Neural progenitor cell (in vitro differentiated cells): Measurements from ENCODE around the gene WDR76. TPM values are rescaled to one million over a fixed set of nuclear protein-coding genes. Genes with fewer than 3 reads are reported as not detected.

Experiments used
- DNase-seq: peaks from one replicate; pipeline ENCODE4 v3.0.0-alpha.2; 2016; ENCODE audit warnings: low spot score
- H2AFZ ChIP-seq: fragments of 200-600 bp; sonication (generic); replicated peaks from 2 replicates; pipeline ENCODE4 v1.6.1; 2016; ENCODE audit warnings: antibody characterized with exemption
- H3F3A ChIP-seq: fragments of 200-600 bp; sonication (generic); 2 replicates; pipeline ENCODE4 v1.6.1; 2016; ENCODE audit warnings: antibody characterized with exemption, low read depth
- H3K27ac ChIP-seq: fragments of 200-600 bp; sonication (generic); 2 replicates; pipeline ENCODE4 v1.5.1; 2016; ENCODE audit warnings: mild to moderate bottlenecking
- H3K27me3 ChIP-seq: fragments of 200-600 bp; sonication (generic); 2 replicates; pipeline ENCODE4 v1.6.1; 2016; ENCODE audit warnings: mild to moderate bottlenecking, moderate library complexity
- H3K36me3 ChIP-seq: fragments of 200-600 bp; sonication (generic); 2 replicates; pipeline ENCODE4 v1.5.1; 2016
- H3K4me1 ChIP-seq: fragments of 200-600 bp; sonication (generic); 2 replicates; pipeline ENCODE4 v1.6.1; 2016; ENCODE audit warnings: mixed run types
- H3K4me2 ChIP-seq: fragments of 200-600 bp; sonication (generic); 2 replicates; pipeline ENCODE4 v1.6.1; 2016
- H3K4me3 ChIP-seq: fragments of 200-600 bp; sonication (generic); 2 replicates; pipeline ENCODE4 v1.5.1; 2016
- H3K79me2 ChIP-seq: fragments of 200-600 bp; sonication (generic); 2 replicates; pipeline ENCODE4 v1.6.1; 2016; ENCODE audit warnings: low read depth
- H3K9ac ChIP-seq: fragments of 200-600 bp; sonication (generic); 2 replicates; pipeline ENCODE4 v1.6.1; 2016
- H3K9me3 ChIP-seq: fragments of 200-600 bp; sonication (generic); 2 replicates; pipeline ENCODE4 v1.5.1; 2016; ENCODE audit warnings: low read depth
- H4K20me1 ChIP-seq: fragments of 200-600 bp; sonication (generic); 2 replicates; pipeline ENCODE4 v1.6.1; 2016; ENCODE audit warnings: low read depth
- H3K27ac Mint-ChIP-seq: 3 replicates; pipeline ENCODE4 v1.8.0; 2021; ENCODE audit warnings: mixed read lengths
- H3K27me3 Mint-ChIP-seq: 2 replicates; pipeline ENCODE4 v1.8.0; 2022; ENCODE audit warnings: low read depth, mild to moderate bottlenecking, inconsistent platforms, moderate library complexity, mixed read lengths; ENCODE audit not compliant: insufficient read depth
- H3K36me3 Mint-ChIP-seq: 3 replicates; pipeline ENCODE4 v1.8.0; 2021; ENCODE audit warnings: mixed read lengths
- H3K4me1 Mint-ChIP-seq: 3 replicates; pipeline ENCODE4 v1.8.0; 2021; ENCODE audit warnings: mixed read lengths
- H3K4me3 Mint-ChIP-seq: 3 replicates; pipeline ENCODE4 v1.8.0; 2021; ENCODE audit warnings: mild to moderate bottlenecking, moderate library complexity, mixed read lengths
- H3K9me3 Mint-ChIP-seq: 3 replicates; pipeline ENCODE4 v1.8.0; 2020; ENCODE audit warnings: mixed read lengths
- CTCF ChIP-seq: fragments of 200-600 bp; sonication (generic); IDR thresholded peaks from 2 replicates; pipeline ENCODE4 v1.5.1; 2017; ENCODE audit warnings: antibody characterized with exemption, mild to moderate bottlenecking
- EZH2 ChIP-seq: fragments of 200-600 bp; sonication (generic); IDR thresholded peaks from 2 replicates; pipeline ENCODE4 v1.6.1; 2017; ENCODE audit warnings: antibody characterized with exemption, mild to moderate bottlenecking, moderate library complexity
- EZH2phosphoT487 ChIP-seq: fragments of 200-600 bp; sonication (generic); IDR thresholded peaks from 2 replicates; pipeline ENCODE4 v1.6.1; 2017; ENCODE audit warnings: antibody characterized with exemption
- microRNA counts: library from miRNA; unstranded; fragments of <30 nt; microRNA quantifications from one replicate; lab custom pipeline; 2016
- microRNA-seq: library from miRNA; unstranded; fragments of <30 nt; microRNA quantifications from one replicate; pipeline ENCODE4, GENCODE V29; 2016
- small RNA-seq: library from RNA; depleted of rRNA; stranded (forward); fragments of <200 nt; gene quantifications from one replicate; pipeline ENCODE3, GENCODE V24; 2015
- total RNA-seq: library from RNA; depleted of rRNA; stranded (reverse); fragments of >200 nt; gene quantifications from 2 replicates; pipeline ENCODE4 v1.2.3, GENCODE V29; 2015; ENCODE audit warnings: low replicate concordance

The WDR76 gene
- total RNA-seq, 1 donor from 2014 or later: 32.6 TPM

- peaks cover 17% of the 10 kb centered on the region for H3K4me1 ChIP-seq
- Mint-ChIP-seq H3K27ac (no peak overlapping the region), H3K4me1 (peaks cover 9% of the 10 kb centered on the region), H3K4me3 (no peak overlapping the region), H3K27me3 (peaks cover 2% of the 10 kb centered on the region), H3K9me3 (no peaks in the 10 kb centered on the region), H3K36me3 (no peaks in the 10 kb centered on the region)
- H3K9me3 ChIP-seq: no peaks in the 10 kb centered on the region
- no peak for DNase-seq
- H3K27me3 ChIP-seq: no peaks in the 10 kb centered on the region
- no peak overlapping the region for H2AFZ ChIP-seq
- H3K4me3 ChIP-seq: no peak overlapping the region
- peak overlapping the region; percentile 14 for H3K4me2 ChIP-seq
- H3K79me2 ChIP-seq: no peaks in the 10 kb centered on the region
- H3K27ac ChIP-seq: no peak overlapping the region
- H3K9ac ChIP-seq: no peak overlapping the region
- peaks cover 9% of the 10 kb centered on the region for H3F3A ChIP-seq
- no peaks in the 10 kb centered on the region for H3K36me3 ChIP-seq
- H4K20me1 ChIP-seq: no peaks in the 10 kb centered on the region
- no peak for TF ChIP-seq EZH2
- no peak for TF ChIP-seq EZH2phosphoT487
- TF ChIP-seq CTCF: no peak
Observed at GRCh38 chr15:43916326-43916660, 89.5 kb downstream of the WDR76 start.

MicroRNA genes within 50 kb of the gene (microRNA counts, 767-probe panel; counts per million panel counts)
- microRNA hsa-miR-1282 (lab: Ali Mortazavi, UCI): 460 counts per million, percentile 90 among the panel's probes with 10 or more counts

Small RNAs within 50 kb of the gene (microRNA-seq; reads per million reads assigned to microRNA genes)
- gene MIR1282: not detected

Small RNAs within 50 kb of the gene (small RNA-seq; reads per million reads assigned to genes)
- gene MIR1282 (not detected), gene RF00019 (not detected)

Other genes starting within 250 kb of the WDR76 start
- gene PPIP5K1, start 236.8 kb upstream of the WDR76 start, total RNA-seq: 17.0 and 35.6 TPM in 2 replicates
- 4.4 and 4.6 TPM in 2 replicates for gene CKMT1B, start 233.0 kb upstream of the WDR76 start, total RNA-seq
- 0.09 and 1.7 TPM in 2 replicates for gene STRC, start 208.2 kb upstream of the WDR76 start, total RNA-seq
- 1.1 and 1.5 TPM in 2 replicates for gene CATSPER2, start 178.2 kb upstream of the WDR76 start, total RNA-seq
- gene CKMT1A, start 133.1 kb upstream of the WDR76 start, total RNA-seq: 1.7 and 2.3 TPM in 2 replicates
- gene PDIA3, start 80.6 kb upstream of the WDR76 start, total RNA-seq: 198 and 315 TPM in 2 replicates
- 3.1 and 5.1 TPM in 2 replicates for gene ELL3, start 50.0 kb upstream of the WDR76 start, total RNA-seq
- 249 and 430 TPM in 2 replicates for gene SERF2, start 34.7 kb upstream of the WDR76 start, total RNA-seq
- gene SERINC4, start 26.8 kb upstream of the WDR76 start, total RNA-seq: 0.50 TPM in 1 of 2 replicates, not detected in the other
- gene HYPK, start 26.4 kb upstream of the WDR76 start, total RNA-seq: 6.7 and 8.3 TPM in 2 replicates
- 42.4 and 47.3 TPM in 2 replicates for gene MFAP1, start 2.3 kb upstream of the WDR76 start, total RNA-seq